Glutamatergic neuron (in vitro differentiated cells): Measurements from ENCODE around the gene EPS8. TPM values are rescaled to one million over a fixed set of nuclear protein-coding genes. Genes with fewer than 3 reads are reported as not detected.

Source experiments
- DNase-seq: peaks from one replicate; pipeline ENCODE4 v3.0.0; 2022
- H3K27ac Mint-ChIP-seq: one replicate; pipeline ENCODE4 v1.8.0; 2020; ENCODE audit warnings: mild to moderate bottlenecking, mixed read lengths, inconsistent platforms; ENCODE audit not compliant: unreplicated experiment
- H3K27me3 Mint-ChIP-seq: one replicate; pipeline ENCODE4 v1.8.0; 2020; ENCODE audit warnings: mild to moderate bottlenecking, moderate library complexity, mixed read lengths, inconsistent platforms; ENCODE audit not compliant: unreplicated experiment
- H3K36me3 Mint-ChIP-seq: one replicate; pipeline ENCODE4 v1.8.0; 2020; ENCODE audit warnings: mild to moderate bottlenecking, mixed read lengths, inconsistent platforms; ENCODE audit not compliant: unreplicated experiment
- H3K4me1 Mint-ChIP-seq: one replicate; pipeline ENCODE4 v1.8.0; 2020; ENCODE audit warnings: mild to moderate bottlenecking, low read depth, mixed read lengths, inconsistent platforms; ENCODE audit not compliant: unreplicated experiment
- H3K4me3 Mint-ChIP-seq: one replicate; pipeline ENCODE4 v1.8.0; 2020; ENCODE audit warnings: mild to moderate bottlenecking, mixed read lengths, inconsistent platforms; ENCODE audit not compliant: unreplicated experiment
- H3K9me3 Mint-ChIP-seq: one replicate; pipeline ENCODE4 v1.8.0; 2020; ENCODE audit warnings: mild to moderate bottlenecking, moderate library complexity, mixed read lengths, inconsistent platforms; ENCODE audit not compliant: unreplicated experiment
- total RNA-seq: library from RNA; stranded (reverse); fragmentation: NEBNext Ultra II Directional; extraction: Animal tissue kit (Norgen Biotek cat#: 25700); gene quantifications from one replicate; pipeline ENCODE4 v1.2.1, GENCODE V29; 2021; ENCODE audit not compliant: unreplicated experiment
- TF ChIP-seq, protein P1 (sequence below): fragments of 200-600 bp; sonication (generic); IDR thresholded peaks from one replicate; pipeline ENCODE4 v1.5.0; 2021; ENCODE audit not compliant: partially characterized antibody, unreplicated experiment

The EPS8 gene
- total RNA-seq, 1 donor from 2014 or later: 4.3 TPM

DNA sequence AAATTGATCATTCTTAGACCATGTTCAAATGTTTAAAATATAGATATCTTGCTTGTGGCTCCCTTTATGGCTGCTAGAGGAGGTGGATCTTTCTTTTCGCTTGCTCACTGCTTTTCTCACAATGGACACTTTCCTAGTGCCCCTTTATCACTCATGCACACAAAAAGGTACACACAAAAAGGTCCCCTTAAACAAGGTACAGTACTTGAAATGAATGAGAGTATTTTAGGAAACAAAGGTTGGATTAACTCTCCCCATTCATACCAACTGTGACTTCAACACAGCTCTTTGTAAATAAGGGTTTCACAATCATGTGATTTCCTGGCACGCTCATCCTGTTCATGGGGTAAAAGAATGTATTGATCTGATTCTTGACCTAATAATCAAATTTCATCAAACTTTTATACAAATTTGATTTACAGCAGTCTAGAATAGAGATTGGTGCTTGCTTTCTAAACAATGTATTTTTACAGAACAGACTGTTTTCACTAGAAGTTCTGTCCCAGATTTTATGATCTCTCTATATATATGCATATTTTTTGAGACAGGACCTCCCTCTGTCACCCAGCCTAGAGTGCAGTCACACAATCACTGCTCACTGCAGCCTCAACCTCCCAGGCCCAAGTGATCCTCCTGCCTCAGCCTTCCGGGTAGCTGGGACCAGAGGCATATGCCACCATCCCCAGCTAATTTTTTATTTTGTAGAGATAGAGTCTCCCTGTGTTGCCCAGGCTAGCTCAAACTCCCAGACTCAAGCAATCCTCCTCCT lies 34.4 kb upstream of the EPS8 start:
- H3K27me3 Mint-ChIP-seq: no peaks in the 10 kb centered on the region
- H3K36me3 Mint-ChIP-seq: no peaks in the 10 kb centered on the region
- H3K4me1 Mint-ChIP-seq: no peaks in the 10 kb centered on the region
- DNase-seq: no peak
- H3K27ac Mint-ChIP-seq: no peak overlapping the region
- no peak overlapping the region for H3K4me3 Mint-ChIP-seq
- TF ChIP-seq, protein P1, sequence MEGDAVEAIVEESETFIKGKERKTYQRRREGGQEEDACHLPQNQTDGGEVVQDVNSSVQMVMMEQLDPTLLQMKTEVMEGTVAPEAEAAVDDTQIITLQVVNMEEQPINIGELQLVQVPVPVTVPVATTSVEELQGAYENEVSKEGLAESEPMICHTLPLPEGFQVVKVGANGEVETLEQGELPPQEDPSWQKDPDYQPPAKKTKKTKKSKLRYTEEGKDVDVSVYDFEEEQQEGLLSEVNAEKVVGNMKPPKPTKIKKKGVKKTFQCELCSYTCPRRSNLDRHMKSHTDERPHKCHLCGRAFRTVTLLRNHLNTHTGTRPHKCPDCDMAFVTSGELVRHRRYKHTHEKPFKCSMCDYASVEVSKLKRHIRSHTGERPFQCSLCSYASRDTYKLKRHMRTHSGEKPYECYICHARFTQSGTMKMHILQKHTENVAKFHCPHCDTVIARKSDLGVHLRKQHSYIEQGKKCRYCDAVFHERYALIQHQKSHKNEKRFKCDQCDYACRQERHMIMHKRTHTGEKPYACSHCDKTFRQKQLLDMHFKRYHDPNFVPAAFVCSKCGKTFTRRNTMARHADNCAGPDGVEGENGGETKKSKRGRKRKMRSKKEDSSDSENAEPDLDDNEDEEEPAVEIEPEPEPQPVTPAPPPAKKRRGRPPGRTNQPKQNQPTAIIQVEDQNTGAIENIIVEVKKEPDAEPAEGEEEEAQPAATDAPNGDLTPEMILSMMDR: no peak
- no peaks in the 10 kb centered on the region for H3K9me3 Mint-ChIP-seq

DNA sequence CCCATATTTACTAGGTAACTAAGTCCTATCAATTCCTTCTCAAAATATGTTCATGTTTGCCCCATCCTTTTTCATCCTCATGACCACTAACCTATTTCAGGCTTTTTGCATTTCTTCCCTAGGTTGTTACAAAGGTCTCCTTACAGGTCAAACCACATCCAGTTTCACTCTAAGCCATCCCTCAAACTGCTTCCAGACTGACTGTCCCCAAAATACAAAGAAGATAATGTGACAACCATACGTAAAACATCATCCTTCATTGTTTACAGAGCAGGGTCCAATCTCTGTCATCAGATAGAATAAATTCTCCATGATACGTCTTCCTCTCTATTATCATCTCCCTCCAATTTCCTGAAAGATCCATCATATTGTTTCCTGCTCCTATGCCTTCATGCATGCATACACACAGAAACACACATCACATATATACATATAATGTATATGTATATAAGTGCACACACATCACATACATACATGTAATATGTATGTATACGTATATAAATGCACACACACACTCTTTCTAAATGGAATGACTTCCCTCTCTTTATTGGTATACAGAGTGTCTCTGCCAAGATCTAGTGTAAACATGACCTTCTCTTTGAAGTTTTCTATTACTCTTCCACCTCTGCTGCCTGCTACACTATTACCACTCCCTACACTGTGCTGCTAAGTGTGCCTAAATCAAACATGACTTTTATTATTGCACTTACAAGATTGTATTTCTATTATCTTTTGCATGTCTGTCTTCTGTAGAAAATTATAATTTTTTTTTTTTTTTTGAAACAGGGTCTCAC lies 30.7 kb upstream of the EPS8 start:
- Mint-ChIP-seq H3K27me3 (no peaks in the 10 kb centered on the region), H3K36me3 (no peaks in the 10 kb centered on the region), H3K9me3 (no peaks in the 10 kb centered on the region), H3K27ac (no peak overlapping the region), H3K4me1 (no peaks in the 10 kb centered on the region), H3K4me3 (no peak overlapping the region)
- no peak for DNase-seq
- TF ChIP-seq, protein P1: no peak

DNA sequence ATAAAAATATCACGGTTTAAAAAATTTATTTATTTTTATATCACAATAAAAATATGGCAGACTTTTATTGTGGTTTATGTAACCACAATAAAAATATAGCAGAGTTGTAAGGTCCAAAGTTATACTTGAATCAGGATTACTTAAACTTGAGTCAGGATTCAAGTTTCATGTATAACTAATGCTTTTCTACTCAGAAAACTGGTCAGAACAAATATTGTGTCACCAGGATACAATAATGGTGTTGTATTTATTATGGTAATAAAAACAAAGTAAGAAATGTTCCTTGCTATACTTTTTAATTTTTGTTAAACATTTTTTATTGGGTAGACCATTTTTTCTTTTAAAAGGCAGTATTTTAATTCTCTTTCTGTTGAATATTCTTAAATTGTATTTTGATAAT lies 29.2 kb upstream of the EPS8 start:
- no peaks in the 10 kb centered on the region for H3K27me3 Mint-ChIP-seq
- TF ChIP-seq, protein P1: no peak
- no peak overlapping the region for H3K27ac Mint-ChIP-seq
- DNase-seq: no peak
- H3K36me3 Mint-ChIP-seq: no peaks in the 10 kb centered on the region
- no peaks in the 10 kb centered on the region for H3K4me1 Mint-ChIP-seq
- H3K4me3 Mint-ChIP-seq: no peak overlapping the region
- H3K9me3 Mint-ChIP-seq: no peaks in the 10 kb centered on the region

DNA sequence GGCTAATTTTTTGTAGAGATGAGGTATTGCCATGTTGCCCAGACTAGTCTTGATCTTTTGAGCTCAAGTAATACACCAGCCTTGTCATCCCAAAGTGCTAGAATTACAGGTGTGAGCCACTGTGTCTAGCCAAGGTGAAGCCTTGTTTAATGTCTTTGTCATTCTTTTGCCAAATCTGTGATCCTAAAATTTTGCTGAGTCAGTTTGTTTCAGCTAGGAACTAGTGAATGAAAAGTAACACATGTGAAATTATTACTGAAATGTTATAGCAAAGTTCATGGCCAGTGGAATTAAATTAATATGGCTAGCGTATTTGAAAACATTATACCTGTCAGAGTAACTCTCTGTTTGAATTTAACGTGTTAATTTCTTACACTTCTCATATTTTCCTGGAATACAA lies 26.5 kb upstream of the EPS8 start:
- TF ChIP-seq, protein P1: no peak
- DNase-seq: no peak
- Mint-ChIP-seq H3K36me3 (no peaks in the 10 kb centered on the region), H3K27ac (no peak overlapping the region), H3K9me3 (no peaks in the 10 kb centered on the region), H3K27me3 (no peaks in the 10 kb centered on the region), H3K4me3 (no peak overlapping the region), H3K4me1 (no peaks in the 10 kb centered on the region)
